Thyroid gland (tissue), 4 donors: ENCODE measurements around the gene SWT1.

Experiments used
- POLR2A ChIP-seq, 2 donors: fragments of 450-650 bp; IDR thresholded peaks; one replicate each; pipeline ENCODE4 v1.6.1; 2017; ENCODE audit warnings: antibody characterized with exemption in 2 of 2, mild to moderate bottlenecking in 2 of 2, moderate library complexity in 1 of 2
- TF ChIP-seq, protein P1 (sequence below), 6 experiments: fragments of 200-600 bp in 3 of 6; fragments of 450-650 bp in 3 of 6; sonication (generic) in 3 of 6; IDR thresholded peaks; one replicate each; pipeline ENCODE4 v1.5.1; 2016 to 2019; ENCODE audit warnings: antibody characterized with exemption in 6 of 6, mild to moderate bottlenecking in 2 of 6, inconsistent platforms in 1 of 6, moderate library complexity in 1 of 6

DNA sequence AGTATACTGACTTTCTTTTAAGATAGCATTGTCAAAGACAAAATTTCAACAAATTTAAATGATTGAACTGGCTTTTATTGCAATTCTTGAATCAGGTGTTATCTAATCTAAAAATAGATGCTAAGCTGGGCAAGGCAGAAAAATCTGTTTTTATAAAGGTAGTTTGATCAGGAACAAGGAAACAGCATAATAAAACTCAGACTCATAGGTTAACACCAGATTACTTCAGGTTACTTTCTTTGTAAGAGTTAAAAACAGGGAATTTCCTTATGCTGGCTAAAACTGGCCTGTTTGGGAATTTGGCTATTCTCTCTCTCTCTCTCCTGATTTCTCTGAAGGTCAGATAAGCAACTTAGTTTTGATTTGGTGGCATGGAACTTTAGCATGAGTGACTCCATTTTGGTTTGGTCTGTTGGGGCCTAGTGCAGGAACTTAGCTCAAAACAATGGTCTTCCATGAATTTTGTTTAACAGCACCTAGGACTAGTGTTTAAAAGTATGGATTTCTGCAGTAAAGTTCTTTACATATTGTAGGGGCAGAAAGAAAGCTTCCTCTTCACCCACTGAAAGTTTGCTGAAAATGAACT is 184.3 kb downstream of the SWT1 start:
- TF ChIP-seq, protein P1, sequence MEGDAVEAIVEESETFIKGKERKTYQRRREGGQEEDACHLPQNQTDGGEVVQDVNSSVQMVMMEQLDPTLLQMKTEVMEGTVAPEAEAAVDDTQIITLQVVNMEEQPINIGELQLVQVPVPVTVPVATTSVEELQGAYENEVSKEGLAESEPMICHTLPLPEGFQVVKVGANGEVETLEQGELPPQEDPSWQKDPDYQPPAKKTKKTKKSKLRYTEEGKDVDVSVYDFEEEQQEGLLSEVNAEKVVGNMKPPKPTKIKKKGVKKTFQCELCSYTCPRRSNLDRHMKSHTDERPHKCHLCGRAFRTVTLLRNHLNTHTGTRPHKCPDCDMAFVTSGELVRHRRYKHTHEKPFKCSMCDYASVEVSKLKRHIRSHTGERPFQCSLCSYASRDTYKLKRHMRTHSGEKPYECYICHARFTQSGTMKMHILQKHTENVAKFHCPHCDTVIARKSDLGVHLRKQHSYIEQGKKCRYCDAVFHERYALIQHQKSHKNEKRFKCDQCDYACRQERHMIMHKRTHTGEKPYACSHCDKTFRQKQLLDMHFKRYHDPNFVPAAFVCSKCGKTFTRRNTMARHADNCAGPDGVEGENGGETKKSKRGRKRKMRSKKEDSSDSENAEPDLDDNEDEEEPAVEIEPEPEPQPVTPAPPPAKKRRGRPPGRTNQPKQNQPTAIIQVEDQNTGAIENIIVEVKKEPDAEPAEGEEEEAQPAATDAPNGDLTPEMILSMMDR (IDR thresholded peaks at IDR 0.05): no peak
- no peak for TF ChIP-seq POLR2A (IDR thresholded peaks at IDR 0.05)
